MM.1S (cell line): ENCODE data around the gene DTNB.

Experiments used
- EZH2 ChIP-seq: fragments of 300-600 bp; sonication (generic); optimal IDR thresholded peaks from 2 replicates; pipeline ENCODE3; 2017; ENCODE audit warnings: low read depth, mild to moderate bottlenecking, antibody characterized with exemption, low read length, mixed read lengths
- TF ChIP-seq, protein P1 (sequence below): fragments of 300-600 bp; sonication (generic); IDR thresholded peaks from 2 replicates; pipeline ENCODE4 v1.5.1; 2016; ENCODE audit warnings: antibody characterized with exemption, low read length, mixed read lengths

DNA sequence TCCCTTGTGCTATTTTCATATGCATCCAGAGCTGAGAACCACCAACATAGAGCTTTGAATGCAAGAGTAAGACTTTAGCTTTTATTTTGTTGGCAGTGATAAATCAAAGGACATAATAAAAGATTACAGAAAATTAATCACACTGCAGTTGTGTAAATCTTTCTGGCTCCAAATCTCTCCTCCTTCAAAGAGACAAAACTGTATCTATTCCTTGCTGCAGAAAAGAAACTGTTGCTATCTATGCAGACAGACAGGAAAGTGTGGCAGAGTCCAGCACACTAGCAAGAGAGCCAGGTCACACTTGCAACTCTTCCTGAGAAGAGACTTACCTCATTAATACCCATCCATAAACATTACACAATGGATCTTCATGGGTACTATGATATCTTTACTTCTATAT is 57.5 kb downstream of the DTNB start:
- TF ChIP-seq, protein P1, sequence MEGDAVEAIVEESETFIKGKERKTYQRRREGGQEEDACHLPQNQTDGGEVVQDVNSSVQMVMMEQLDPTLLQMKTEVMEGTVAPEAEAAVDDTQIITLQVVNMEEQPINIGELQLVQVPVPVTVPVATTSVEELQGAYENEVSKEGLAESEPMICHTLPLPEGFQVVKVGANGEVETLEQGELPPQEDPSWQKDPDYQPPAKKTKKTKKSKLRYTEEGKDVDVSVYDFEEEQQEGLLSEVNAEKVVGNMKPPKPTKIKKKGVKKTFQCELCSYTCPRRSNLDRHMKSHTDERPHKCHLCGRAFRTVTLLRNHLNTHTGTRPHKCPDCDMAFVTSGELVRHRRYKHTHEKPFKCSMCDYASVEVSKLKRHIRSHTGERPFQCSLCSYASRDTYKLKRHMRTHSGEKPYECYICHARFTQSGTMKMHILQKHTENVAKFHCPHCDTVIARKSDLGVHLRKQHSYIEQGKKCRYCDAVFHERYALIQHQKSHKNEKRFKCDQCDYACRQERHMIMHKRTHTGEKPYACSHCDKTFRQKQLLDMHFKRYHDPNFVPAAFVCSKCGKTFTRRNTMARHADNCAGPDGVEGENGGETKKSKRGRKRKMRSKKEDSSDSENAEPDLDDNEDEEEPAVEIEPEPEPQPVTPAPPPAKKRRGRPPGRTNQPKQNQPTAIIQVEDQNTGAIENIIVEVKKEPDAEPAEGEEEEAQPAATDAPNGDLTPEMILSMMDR, result no peak
- TF ChIP-seq EZH2, result no peak
